ENCODE measurements around the gene CSDE1. TPM values are rescaled to one million over a fixed set of nuclear protein-coding genes. Genes with fewer than 3 reads are reported as not detected.

Gene CSDE1
- total RNA-seq, 1 experiment from 2014 or later = 403 TPM

DNA sequence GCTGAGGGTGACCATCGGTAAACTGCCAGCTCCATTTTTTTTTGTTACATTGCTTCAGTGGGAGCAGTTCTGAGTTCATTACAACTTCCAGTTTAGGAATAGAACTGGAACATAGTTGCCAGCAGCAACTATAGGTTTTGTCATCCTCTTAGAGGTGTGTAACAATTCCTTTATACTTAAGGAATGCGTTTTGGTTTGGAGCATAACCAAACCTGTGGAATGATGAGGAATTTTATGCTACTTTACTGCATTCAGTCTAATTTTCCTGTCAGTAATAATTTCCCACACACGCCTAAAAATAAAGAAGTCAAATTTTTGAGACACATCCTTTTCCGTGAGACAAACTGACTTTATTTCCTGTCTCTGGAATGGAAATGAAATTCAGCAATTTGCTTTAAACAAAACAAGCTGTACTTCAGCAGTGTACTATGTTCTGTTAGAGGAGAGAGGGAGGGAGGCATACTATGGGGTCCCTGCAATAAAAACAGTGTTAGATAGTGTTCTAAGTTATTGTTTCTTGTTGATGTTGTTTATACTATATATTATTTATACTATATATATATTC is 57.7 kb downstream of the CSDE1 start:
- no peaks in the 10 kb centered on the region for H3K4me1 ChIP-seq
- no peaks in the 10 kb centered on the region for H3K27me3 Mint-ChIP-seq (ENCODE audit: insufficient read depth, unreplicated experiment)
- no peaks in the 10 kb centered on the region for H3K27me3 ChIP-seq (replicated peaks; ENCODE audit: control insufficient read depth, insufficient read depth, low read length)
- H3K9me3 Mint-ChIP-seq (ENCODE audit: unreplicated experiment) = no peaks in the 10 kb centered on the region
- no peak overlapping the region for H3K4me3 Mint-ChIP-seq (ENCODE audit: unreplicated experiment)
- no peaks in the 10 kb centered on the region for H3K36me3 Mint-ChIP-seq (ENCODE audit: insufficient read depth, unreplicated experiment)
- POLR2A ChIA-PET = no interaction called here
- H3K4me1 Mint-ChIP-seq (ENCODE audit: low read depth, unreplicated experiment) = no peaks in the 10 kb centered on the region
- no peaks in the 10 kb centered on the region for H3K36me3 ChIP-seq (ENCODE audit: control insufficient read depth, insufficient read depth, low read length)
- intact Hi-C loops (cut with micrococcal nuclease; ENCODE audit: unreplicated experiment) = no loop called here
- no peak overlapping the region for H3K27ac Mint-ChIP-seq (ENCODE audit: unreplicated experiment)
- no TSS peak for BruUV-seq (replicated peaks)
- H3K4me3 ChIP-seq (ENCODE audit: low read depth, low read length) = no peak overlapping the region
- no peaks in the 10 kb centered on the region for H3K9me3 ChIP-seq
- DNase-seq = no peak
- CTCF ChIA-PET = no interaction called here
- TF ChIP-seq, protein P1, sequence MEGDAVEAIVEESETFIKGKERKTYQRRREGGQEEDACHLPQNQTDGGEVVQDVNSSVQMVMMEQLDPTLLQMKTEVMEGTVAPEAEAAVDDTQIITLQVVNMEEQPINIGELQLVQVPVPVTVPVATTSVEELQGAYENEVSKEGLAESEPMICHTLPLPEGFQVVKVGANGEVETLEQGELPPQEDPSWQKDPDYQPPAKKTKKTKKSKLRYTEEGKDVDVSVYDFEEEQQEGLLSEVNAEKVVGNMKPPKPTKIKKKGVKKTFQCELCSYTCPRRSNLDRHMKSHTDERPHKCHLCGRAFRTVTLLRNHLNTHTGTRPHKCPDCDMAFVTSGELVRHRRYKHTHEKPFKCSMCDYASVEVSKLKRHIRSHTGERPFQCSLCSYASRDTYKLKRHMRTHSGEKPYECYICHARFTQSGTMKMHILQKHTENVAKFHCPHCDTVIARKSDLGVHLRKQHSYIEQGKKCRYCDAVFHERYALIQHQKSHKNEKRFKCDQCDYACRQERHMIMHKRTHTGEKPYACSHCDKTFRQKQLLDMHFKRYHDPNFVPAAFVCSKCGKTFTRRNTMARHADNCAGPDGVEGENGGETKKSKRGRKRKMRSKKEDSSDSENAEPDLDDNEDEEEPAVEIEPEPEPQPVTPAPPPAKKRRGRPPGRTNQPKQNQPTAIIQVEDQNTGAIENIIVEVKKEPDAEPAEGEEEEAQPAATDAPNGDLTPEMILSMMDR (IDR thresholded peaks at IDR 0.05; ENCODE audit: insufficient read depth in 1 of 2, low read depth in 1 of 2, low read length in 1 of 2, severe bottlenecking in 1 of 2, unreplicated experiment in 1 of 2) = no peak

DNA sequence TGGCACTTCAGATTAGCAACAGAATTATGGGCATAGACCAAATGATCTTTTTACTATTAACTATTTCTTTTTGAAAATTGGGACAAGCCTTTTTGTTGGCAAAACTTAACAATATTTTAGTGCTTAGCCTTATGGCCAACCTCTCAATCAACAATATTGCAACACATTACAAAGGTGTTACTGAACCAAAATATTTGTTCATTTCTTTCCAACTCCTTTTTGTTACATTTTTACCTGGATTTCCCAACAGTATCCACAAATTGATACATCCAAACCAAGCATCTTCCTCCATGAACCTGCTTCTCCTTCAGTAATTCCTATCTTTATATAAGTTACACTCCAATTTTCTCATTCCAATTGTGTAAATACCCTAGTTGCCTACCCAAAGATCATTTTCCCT is 61.0 kb downstream of the CSDE1 start:
- H3K27ac Mint-ChIP-seq (ENCODE audit: unreplicated experiment) = no peak overlapping the region
- BruUV-seq (replicated peaks) = no TSS peak
- no peaks in the 10 kb centered on the region for H3K36me3 ChIP-seq (ENCODE audit: control insufficient read depth, insufficient read depth, low read length)
- no peaks in the 10 kb centered on the region for H3K27me3 Mint-ChIP-seq (ENCODE audit: insufficient read depth, unreplicated experiment)
- H3K9me3 ChIP-seq = no peaks in the 10 kb centered on the region
- intact Hi-C loops (cut with micrococcal nuclease; ENCODE audit: unreplicated experiment) = no loop called here
- TF ChIP-seq, protein P1 (IDR thresholded peaks at IDR 0.05; ENCODE audit: insufficient read depth in 1 of 2, low read depth in 1 of 2, low read length in 1 of 2, severe bottlenecking in 1 of 2, unreplicated experiment in 1 of 2) = no peak
- H3K36me3 Mint-ChIP-seq (ENCODE audit: insufficient read depth, unreplicated experiment) = no peaks in the 10 kb centered on the region
- no peaks in the 10 kb centered on the region for H3K27me3 ChIP-seq (replicated peaks; ENCODE audit: control insufficient read depth, insufficient read depth, low read length)
- no peaks in the 10 kb centered on the region for H3K4me1 ChIP-seq
- no peak overlapping the region for H3K4me3 ChIP-seq (ENCODE audit: low read depth, low read length)
- ChIA-PET CTCF (no interaction called here), POLR2A (no interaction called here)
- H3K9me3 Mint-ChIP-seq (ENCODE audit: unreplicated experiment) = no peaks in the 10 kb centered on the region
- no peak overlapping the region for H3K4me3 Mint-ChIP-seq (ENCODE audit: unreplicated experiment)
- DNase-seq = no peak
- no peaks in the 10 kb centered on the region for H3K4me1 Mint-ChIP-seq (ENCODE audit: low read depth, unreplicated experiment)

DNA sequence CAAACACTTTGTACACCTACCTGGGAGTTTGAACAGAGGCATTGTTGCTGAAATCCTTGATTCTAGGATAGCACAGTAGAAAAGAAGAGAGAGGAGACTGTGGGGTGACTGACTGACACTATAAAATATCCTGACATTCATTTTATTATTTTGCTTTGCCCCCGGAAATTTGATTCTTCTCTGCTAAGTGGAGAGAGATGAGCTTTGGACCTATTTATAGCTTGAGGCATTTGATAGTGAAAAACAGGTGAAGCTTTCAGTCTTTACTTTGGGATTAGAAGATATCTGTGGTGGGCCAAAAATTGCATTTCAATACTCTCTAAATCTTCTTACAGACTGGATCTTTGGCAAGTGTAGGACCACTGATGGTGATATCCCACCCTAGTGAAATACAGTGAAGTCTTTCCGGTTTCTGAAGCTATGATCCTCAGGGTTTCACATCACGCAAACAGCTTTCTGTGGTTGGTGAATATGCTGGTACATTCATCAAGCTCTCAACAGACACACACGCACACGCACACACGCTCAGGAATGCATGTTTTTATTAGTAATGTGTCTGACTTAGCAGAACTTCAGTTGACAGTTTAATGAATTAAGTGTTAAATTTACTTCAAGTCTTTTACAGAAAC is 62.2 kb downstream of the CSDE1 start, which contains the start of gene AMPD1:
AMPD1 (minus strand) TSS at position 117 of the 629 bp plus-strand sequence; CDS start at position 42, 75 bp downstream.
- ChIA-PET POLR2A (no interaction called here), CTCF (no interaction called here)
- TF ChIP-seq, protein P1 (IDR thresholded peaks at IDR 0.05; ENCODE audit: insufficient read depth in 1 of 2, low read depth in 1 of 2, low read length in 1 of 2, severe bottlenecking in 1 of 2, unreplicated experiment in 1 of 2) = no peak
- no peaks in the 10 kb centered on the region for H3K36me3 Mint-ChIP-seq (ENCODE audit: insufficient read depth, unreplicated experiment)
- Histone ChIP-seq H3K4me1 (no peaks in the 10 kb centered on the region), H3K27me3 (replicated peaks; ENCODE audit: control insufficient read depth, insufficient read depth, low read length) (no peaks in the 10 kb centered on the region), H3K4me3 (ENCODE audit: low read depth, low read length) (no peak within 1 kb of the TSS), H3K36me3 (ENCODE audit: control insufficient read depth, insufficient read depth, low read length) (no peaks in the 10 kb centered on the region), H3K9me3 (no peaks in the 10 kb centered on the region)
- DNase-seq = no peak
- H3K4me3 Mint-ChIP-seq (ENCODE audit: unreplicated experiment) = no peak within 1 kb of the TSS
- no peaks in the 10 kb centered on the region for H3K4me1 Mint-ChIP-seq (ENCODE audit: low read depth, unreplicated experiment)
- intact Hi-C loops (cut with micrococcal nuclease; ENCODE audit: unreplicated experiment) = no loop called here
- no peaks in the 10 kb centered on the region for H3K27me3 Mint-ChIP-seq (ENCODE audit: insufficient read depth, unreplicated experiment)
- no TSS peak for BruUV-seq (replicated peaks)
- H3K9me3 Mint-ChIP-seq (ENCODE audit: unreplicated experiment) = no peaks in the 10 kb centered on the region
- H3K27ac Mint-ChIP-seq (ENCODE audit: unreplicated experiment) = no peak within 1 kb of the TSS

Data from Caco-2 (cell line).